Measurements from ENCODE around the gene ATXN1.
"Not testable (repeated sequence)": the region's sequence is repeated elsewhere in the genome, so short reads cannot be mapped to it uniquely, and the experiment has no call there.

ATXN1 gene

DNA sequence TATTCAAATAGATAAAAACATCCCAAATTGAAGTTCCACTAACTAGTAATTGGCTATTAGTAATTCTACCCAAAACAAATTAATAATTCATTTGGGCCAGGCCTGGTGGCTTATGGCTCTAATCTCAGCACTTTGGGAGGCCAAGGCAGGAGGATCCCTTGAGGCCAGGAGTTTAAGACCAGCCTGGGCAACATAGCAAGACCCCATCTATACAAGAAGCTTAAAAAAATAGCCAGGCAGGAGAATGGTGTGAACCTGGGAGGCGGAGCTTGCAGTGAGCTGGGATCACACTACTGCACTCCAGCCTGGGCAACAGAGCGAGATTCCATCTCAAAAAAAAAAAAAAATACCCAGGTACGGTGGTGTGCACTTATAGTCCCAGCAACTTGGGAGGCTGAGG lies 379.3 kb downstream of the ATXN1 start:
- not testable (repeated sequence) for ATAC-seq

GRCh38 chr6:16380220-16380809 lies 380.9 kb downstream of the ATXN1 start:
- DNase-seq (no peak), ATAC-seq (no peak)

More for the DNA sequence above, 379.3 kb downstream of the ATXN1 start:
- not testable (repeated sequence) for DNase-seq

- ATAC-seq, DNase-seq: not testable (repeated sequence)
Observed at GRCh38 chr6:16378360-16378759, 382.9 kb downstream of the ATXN1 start.

DNA sequence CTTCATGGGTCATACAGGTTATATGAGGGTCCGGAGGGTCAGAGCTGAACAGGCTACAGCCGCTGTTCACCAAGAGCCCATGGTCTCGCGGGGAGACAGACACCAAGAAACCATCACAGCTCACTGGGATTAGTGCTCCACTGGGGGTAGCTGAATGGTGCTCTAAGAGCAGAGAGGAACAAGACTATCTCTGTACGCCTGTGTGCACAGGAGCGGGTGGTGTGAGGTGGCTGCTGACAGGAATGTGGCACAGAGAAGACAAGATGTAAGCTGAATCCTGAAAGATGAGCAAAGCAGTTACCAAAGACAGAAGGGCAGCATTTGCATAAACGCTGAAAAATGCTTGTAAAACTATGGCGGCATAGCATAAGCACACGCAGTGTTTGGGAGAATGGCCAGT lies 383.8 kb downstream of the ATXN1 start:
- ATAC-seq: no peak
- DNase-seq: no peak

GRCh38 chr6:16375843-16376242 lies 385.4 kb downstream of the ATXN1 start:
- DNase-seq (no peak), ATAC-seq (no peak)

DNA sequence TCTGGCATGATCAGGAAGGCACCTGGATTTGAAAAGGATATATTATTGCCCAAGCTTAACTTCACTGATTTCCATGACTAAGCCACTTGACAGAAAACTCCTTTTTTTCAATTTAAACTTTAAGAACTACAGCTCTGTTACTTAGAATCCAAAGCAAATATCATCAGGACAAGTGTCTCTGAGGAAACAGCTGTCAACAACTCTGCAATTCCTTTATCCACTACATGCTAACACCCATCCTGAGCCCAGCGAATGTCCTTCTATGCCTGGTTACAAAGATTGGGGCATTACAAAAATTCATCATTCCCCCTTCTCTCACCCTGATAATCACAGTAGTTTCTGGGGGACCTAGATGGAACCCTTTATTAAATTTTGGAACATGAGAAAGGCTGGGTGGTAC lies 386.1 kb downstream of the ATXN1 start:
- DNase-seq (no peak), ATAC-seq (no peak)

DNA sequence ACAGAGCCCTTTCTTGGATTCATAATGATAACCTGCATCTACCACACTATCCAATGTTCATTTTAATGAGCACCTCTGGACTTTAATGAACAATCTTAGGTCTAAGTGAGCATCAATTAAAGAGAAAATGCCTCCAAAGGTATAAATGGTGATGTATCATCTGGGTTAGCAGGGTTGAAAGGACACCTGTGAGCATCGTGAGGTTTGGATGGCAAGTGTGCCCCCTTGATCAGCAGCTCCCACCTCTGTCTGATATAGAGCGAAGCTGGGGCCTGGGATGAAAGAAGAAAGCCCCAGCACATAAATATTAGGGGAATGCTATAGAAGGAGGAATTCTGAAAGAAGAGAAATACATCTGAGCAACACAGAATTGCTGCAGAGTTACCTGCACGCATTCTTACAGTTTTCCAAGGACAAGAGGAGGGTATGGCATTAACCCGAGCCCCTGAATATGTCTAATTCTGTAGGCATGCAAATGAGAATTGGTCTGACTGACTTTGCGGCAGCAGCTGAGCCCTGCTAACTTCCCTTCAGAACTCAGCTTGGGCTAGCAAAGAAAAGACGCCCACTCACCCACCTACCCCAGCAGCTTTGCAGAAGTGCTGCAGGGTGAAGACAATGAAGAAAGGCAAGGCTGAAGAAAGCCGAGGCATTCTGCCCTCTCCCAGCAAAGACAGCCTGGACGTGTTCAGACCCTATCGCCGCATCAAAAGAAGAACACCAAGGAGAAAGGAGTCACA lies 386.6 kb downstream of the ATXN1 start:
- DNase-seq: no peak
- ATAC-seq: no peak

- no peak for ATAC-seq
- no peak for DNase-seq
Observed at GRCh38 chr6:16374016-16374415, 387.2 kb downstream of the ATXN1 start.

DNA sequence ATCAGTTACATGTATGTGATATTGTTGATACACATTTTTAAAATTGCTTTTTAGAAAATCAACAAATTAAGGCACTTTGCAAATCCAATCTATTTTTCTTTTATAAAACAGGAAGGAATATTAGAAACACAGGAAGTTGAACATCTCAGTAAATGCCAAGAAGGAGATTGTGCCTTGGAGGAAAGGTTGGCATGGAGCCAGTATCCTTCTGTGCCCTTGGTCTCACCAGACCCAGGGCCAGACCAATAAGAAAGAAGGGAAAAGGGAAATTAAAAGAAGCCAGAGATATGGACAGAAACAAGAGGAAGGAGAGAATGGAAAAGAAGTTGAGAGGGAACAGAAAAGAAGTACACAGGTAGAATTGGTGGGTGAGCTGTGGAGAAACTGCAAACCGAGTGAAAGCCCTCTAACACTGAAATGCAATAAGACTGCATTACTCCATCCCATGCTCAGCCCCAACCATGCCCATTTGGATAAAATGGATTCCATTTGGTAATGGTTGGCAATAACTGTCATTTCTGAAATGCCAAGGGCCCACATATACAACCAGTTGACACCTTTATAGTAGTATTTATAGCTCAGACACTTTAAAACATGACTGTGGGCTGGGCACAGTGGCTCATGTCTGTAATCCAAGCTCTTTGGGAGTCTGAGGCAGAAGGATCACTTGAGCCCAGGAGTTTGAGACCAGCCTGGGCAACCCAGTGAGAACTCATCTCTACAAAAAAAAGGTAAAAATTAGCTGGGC lies 389.1 kb downstream of the ATXN1 start:
- no peak for ATAC-seq
- DNase-seq: no peak

DNA sequence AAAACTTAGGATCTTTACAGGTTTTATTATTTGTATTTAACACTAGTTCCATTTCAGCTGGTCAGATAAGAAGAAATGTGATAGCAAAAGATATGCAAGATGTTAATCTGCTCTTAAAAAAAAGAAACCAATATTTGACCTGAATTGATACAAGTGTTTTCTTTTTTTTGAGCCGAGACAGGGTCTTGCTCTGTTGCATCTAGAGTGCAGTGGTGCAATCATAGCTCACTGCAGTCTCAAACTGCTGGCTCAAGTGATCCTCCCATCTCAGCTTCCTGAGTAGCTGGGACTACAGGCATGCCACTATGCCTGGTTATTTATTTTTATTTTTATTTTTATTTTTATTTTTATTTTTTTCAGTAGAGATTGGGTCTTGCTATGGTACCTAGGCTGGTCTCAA lies 389.9 kb downstream of the ATXN1 start:
- DNase-seq (no peak), ATAC-seq (no peak)

DNA sequence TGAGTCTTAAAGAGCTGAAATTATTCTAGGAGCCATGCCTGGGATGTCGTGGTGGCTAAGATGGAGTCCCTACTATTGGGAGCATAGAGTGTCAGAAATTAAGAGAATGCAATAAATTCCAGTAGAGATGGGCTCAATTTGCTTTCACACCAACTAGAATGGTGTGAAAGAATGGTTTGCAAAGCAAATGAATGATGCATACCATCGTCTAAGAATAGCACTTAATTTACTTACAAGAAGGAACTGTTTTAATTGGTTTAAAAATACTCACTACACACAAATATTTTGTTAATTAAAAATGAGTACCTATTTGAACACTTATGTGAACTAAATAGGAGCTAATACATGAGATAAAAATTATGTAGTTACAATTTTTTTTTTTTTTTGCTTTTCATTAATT lies 390.3 kb downstream of the ATXN1 start:
- no peak for ATAC-seq
- DNase-seq: no peak

- DNase-seq (no peak), ATAC-seq (no peak)
Observed at GRCh38 chr6:16369989-16370388, 391.3 kb downstream of the ATXN1 start.

GRCh38 chr6:16369140-16369745 lies 392.0 kb downstream of the ATXN1 start:
- ATAC-seq: no peak

DNA sequence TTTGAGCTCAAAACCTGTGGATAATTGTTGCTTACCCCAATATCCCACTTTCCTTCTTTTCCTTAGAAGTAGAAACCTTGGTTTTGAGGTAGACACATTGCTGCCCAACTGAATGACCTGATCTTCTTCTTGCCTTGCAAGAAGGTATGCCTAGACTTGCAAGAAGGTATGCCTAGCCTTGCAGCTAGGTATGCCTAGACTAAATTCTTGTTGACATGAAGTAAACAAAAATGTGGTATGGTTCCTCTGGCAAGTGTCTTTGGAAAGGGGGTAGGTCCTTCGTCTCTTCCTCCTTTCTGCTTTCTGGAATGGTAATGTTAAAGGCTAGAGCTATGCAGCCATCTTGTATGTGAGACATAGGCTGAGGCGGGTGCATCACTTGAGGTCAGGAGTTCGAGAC lies 393.7 kb downstream of the ATXN1 start:
- ATAC-seq (no peak), DNase-seq (no peak)

More at GRCh38 chr6:16369140-16369745, 392.0 kb downstream of the ATXN1 start:
- DNase-seq: no peak

- no peak for ATAC-seq
- no peak for DNase-seq
Observed at GRCh38 chr6:16363749-16364148, 397.5 kb downstream of the ATXN1 start.

DNA sequence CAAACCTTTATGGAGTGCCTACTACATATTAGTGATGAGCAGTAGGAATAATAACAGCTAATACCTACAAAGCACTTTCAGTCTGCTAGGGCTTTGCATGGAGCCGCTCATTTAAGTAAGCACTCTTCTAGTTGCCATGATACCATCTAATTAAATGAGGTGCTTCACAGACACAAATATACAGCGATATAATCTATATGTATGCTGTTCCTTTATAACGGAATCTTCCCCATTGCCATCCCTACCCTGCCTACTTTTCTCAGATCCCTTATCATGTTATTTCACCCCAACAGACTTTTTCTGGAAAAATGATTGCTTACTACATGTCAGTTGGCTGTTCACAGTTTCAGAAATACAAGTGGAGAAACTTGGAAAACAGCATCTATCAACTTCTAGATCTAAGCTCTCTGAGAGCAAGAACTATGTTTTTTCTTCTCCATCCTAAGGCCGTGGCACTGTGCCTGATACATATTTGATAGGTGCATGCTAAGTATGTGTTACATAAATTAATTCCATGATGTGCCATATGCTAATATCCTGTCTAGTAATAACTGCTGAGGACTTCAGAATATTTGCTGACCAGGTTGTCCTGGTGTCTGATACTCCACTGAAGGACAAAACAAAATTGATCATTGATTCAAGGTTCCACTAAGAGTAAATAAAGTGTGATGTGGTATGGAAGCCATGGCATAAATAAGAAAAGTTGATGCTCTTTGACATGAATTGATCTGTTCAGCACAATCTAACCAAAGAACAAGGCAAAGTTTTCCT lies 398.3 kb downstream of the ATXN1 start:
- ATAC-seq (no peak), DNase-seq (no peak)

GRCh38 chr6:16362296-16362695 lies 399.0 kb downstream of the ATXN1 start:
- DNase-seq: no peak
- ATAC-seq: no peak

GRCh38 chr6:16361861-16362260 lies 399.4 kb downstream of the ATXN1 start:
- DNase-seq (no peak), ATAC-seq (no peak)

DNA sequence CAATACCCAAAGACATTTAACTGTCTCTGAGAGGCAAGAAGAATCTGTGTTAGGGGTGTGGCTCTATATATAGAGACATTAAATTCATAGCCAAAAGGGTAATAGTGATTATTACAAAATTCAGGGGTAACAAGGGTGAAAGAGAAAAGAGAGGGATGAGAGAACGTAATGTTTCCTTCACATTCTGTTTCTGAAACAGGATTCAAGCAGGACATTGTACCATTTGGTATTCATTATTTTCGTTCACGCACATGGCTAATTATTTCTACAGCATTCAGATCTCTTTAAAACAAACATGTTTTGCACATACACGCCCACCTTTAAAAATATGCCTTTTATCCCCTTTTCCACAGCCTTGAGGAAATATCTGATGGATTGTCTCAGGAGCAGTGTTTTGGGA lies 400.1 kb downstream of the ATXN1 start:
- DNase-seq (no peak), ATAC-seq (no peak)

DNA sequence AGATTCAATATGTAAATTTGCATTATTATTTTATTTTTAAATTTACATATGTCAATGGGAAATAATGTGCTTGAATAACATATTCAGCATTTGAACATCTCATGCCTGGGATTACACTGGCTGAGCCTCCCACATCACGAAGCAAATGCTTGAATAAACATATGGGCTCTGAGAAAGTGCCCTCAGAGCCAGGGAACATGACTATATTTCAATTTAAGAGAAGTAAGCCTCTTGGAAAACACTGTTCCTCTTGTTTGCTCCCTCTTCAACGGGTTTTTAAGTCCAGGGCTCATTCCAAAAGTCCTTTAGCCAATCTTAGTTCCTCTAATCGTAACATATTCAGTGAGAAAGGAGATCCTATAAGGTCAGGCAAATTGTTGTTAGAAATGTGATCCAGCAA lies 400.9 kb downstream of the ATXN1 start:
- no peak for DNase-seq
- ATAC-seq: no peak

GRCh38 chr6:16359563-16359962 lies 401.7 kb downstream of the ATXN1 start:
- DNase-seq (no peak), ATAC-seq (no peak)

- DNase-seq (no peak), ATAC-seq (no peak)
Observed at GRCh38 chr6:16358531-16359138, 402.6 kb downstream of the ATXN1 start.
